ENCODE data around the gene EIF4A2. TPM values are rescaled to one million over a fixed set of nuclear protein-coding genes. Genes with fewer than 3 reads are reported as not detected.
A peak's percentile ranks its signal among the peaks of the same experiment; 100 is the strongest.

EIF4A2 gene
- total and polyA plus RNA-seq, 8 donors, result 344 to 925 (median 756) TPM

- intact Hi-C loops (cut with DNase I), result no loop called here
- Histone ChIP-seq H3K4me3 (peak overlapping the region in 1 of 2 donors; percentile 87), H3K4me1 (peaks cover 20 to 54% of the 10 kb centered on the region in 2 donors), H3K27ac (no peak overlapping the region), H3K36me3 (peaks cover 9 to 74% of the 10 kb centered on the region in 2 donors), H3K27me3 (no peaks in the 10 kb centered on the region), H3K9me3 (no peaks in the 10 kb centered on the region)
- TF ChIP-seq, protein P1, sequence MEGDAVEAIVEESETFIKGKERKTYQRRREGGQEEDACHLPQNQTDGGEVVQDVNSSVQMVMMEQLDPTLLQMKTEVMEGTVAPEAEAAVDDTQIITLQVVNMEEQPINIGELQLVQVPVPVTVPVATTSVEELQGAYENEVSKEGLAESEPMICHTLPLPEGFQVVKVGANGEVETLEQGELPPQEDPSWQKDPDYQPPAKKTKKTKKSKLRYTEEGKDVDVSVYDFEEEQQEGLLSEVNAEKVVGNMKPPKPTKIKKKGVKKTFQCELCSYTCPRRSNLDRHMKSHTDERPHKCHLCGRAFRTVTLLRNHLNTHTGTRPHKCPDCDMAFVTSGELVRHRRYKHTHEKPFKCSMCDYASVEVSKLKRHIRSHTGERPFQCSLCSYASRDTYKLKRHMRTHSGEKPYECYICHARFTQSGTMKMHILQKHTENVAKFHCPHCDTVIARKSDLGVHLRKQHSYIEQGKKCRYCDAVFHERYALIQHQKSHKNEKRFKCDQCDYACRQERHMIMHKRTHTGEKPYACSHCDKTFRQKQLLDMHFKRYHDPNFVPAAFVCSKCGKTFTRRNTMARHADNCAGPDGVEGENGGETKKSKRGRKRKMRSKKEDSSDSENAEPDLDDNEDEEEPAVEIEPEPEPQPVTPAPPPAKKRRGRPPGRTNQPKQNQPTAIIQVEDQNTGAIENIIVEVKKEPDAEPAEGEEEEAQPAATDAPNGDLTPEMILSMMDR (IDR thresholded peaks at IDR 0.05), result no peak
- ATAC-seq, result no peak
- no peak for DNase-seq
These were observed 4.5 kb downstream of the EIF4A2 start for GRCh38 chr3:186787642-186788481.

GRCh38 chr3:186788482-186789370, 5.3 kb downstream of the EIF4A2 start:
- DNase-seq (no peak), ATAC-seq (no peak)
- H3K4me1 ChIP-seq, result peaks cover 20 to 54% of the 10 kb centered on the region in 2 donors
- H3K36me3 ChIP-seq, result peaks cover 9 to 75% of the 10 kb centered on the region in 2 donors
- TF ChIP-seq, protein P1 (IDR thresholded peaks at IDR 0.05), result no peak
- no peak overlapping the region for H3K27ac ChIP-seq
- no peaks in the 10 kb centered on the region for H3K9me3 ChIP-seq
- peak overlapping the region in 1 of 2 donors; percentile 87 for H3K4me3 ChIP-seq
- intact Hi-C loops (cut with DNase I), result no loop called here
- no peaks in the 10 kb centered on the region for H3K27me3 ChIP-seq

DNA sequence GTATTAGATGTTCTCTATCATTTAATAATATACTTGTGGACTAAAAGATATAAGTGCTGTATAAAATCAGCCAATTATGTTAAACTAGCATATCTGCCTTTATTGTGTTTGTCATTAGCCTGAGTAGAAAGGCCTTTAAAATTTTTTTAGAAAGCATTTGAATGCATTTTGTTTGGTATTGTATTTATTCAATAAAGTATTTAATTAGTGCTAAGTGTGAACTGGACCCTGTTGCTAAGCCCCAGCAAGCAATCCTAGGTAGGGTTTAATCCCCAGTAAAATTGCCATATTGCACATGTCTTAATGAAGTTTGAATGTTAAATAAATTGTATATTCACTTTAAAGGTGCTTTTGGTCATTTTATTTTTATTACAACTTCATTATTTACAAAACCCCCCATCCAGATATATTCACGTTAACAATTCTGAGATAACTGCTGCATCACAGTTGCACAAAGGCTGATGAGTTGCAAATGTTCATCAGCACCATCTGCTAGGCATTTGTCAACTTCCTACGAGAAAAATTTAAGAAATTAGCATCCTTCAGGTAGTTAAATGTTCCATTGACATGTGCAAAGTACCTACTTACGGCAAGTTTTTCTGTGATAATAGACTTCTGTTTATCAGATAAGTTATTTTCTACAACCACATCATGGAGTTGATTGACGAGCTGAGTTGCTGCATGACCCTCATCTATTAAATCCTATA, 6.3 kb downstream of the EIF4A2 start:
- H3K27me3 ChIP-seq, result no peaks in the 10 kb centered on the region
- no peak for ATAC-seq
- peaks cover 20 to 50% of the 10 kb centered on the region in 2 donors for H3K4me1 ChIP-seq
- H3K27ac ChIP-seq, result no peak overlapping the region
- no peaks in the 10 kb centered on the region for H3K9me3 ChIP-seq
- intact Hi-C loops (cut with DNase I), result no loop called here
- H3K4me3 ChIP-seq, result no peak overlapping the region
- TF ChIP-seq, protein P1 (IDR thresholded peaks at IDR 0.05), result no peak
- peaks cover 7 to 78% of the 10 kb centered on the region in 2 donors for H3K36me3 ChIP-seq
- DNase-seq, result no peak

DNA sequence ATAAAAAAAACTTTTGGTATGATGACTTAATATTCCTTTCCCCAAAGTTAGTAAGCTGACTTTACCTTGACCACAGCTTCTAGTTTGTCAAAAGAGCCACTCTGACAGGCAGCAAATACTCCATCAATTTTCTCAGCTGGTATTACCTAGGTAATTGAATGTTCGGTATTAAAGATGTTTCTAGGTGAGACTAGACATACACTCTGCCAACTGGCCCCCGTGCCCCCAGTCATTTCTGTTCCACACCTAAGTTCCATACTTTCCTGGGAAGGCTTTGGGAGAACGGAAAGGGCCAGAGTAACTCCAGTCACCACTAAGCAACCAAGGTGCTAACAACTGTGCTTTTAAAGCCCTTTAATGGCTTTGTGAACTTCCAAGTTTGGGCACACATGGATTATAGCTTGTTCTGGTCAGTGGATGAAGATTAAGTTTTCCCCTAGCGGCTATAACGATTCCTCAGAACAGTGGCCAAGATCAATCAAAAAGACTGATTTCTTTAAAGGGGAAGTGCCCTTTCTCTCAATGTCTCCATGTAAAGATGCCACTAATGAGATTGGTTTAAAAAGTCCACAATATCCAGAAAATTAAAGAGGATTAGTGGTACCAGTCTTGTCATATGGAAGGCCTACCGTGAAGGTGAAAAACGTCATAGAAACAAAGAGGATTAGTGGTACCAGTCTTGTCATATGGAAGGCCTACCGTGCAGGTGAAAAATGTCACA, 7.0 kb downstream of the EIF4A2 start:
- Histone ChIP-seq H3K9me3 (no peaks in the 10 kb centered on the region), H3K27me3 (no peaks in the 10 kb centered on the region), H3K4me3 (no peak overlapping the region), H3K27ac (no peak overlapping the region), H3K36me3 (peaks cover under 1 to 75% of the 10 kb centered on the region in 2 donors), H3K4me1 (peaks cover 19 to 43% of the 10 kb centered on the region in 2 donors)
- TF ChIP-seq, protein P1 (IDR thresholded peaks at IDR 0.05), result no peak
- DNase-seq, result no peak
- intact Hi-C loops (cut with DNase I), result no loop called here
- ATAC-seq, result no peak
